Measurements from ENCODE around the gene DNAJC17. TPM values are rescaled to one million over a fixed set of nuclear protein-coding genes. Genes with fewer than 3 reads are reported as not detected.

Gene DNAJC17
- total RNA-seq, 1 donor from 2014 or later, result 14.0 TPM

- intact Hi-C loops (cut with DNase I), result no loop called here
- TF ChIP-seq POLR2AphosphoS5 (IDR thresholded peaks at IDR 0.05; ENCODE audit: insufficient read depth in 1 of 2, low read depth in 1 of 2) (peak; percentile 38 to 42), POLR2A (IDR thresholded peaks at IDR 0.05) (no peak)
- TF ChIP-seq, protein P1, sequence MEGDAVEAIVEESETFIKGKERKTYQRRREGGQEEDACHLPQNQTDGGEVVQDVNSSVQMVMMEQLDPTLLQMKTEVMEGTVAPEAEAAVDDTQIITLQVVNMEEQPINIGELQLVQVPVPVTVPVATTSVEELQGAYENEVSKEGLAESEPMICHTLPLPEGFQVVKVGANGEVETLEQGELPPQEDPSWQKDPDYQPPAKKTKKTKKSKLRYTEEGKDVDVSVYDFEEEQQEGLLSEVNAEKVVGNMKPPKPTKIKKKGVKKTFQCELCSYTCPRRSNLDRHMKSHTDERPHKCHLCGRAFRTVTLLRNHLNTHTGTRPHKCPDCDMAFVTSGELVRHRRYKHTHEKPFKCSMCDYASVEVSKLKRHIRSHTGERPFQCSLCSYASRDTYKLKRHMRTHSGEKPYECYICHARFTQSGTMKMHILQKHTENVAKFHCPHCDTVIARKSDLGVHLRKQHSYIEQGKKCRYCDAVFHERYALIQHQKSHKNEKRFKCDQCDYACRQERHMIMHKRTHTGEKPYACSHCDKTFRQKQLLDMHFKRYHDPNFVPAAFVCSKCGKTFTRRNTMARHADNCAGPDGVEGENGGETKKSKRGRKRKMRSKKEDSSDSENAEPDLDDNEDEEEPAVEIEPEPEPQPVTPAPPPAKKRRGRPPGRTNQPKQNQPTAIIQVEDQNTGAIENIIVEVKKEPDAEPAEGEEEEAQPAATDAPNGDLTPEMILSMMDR (IDR thresholded peaks at IDR 0.05), result no peak
- Histone ChIP-seq H3K27me3 (no peaks in the 10 kb centered on the region), H3K9me3 (no peaks in the 10 kb centered on the region), H3K27ac (peak overlapping the region; percentile 70), H3K4me3 (peak overlapping the region; percentile 4 to 54), H3K36me3 (no peaks in the 10 kb centered on the region), H3K4me1 (peaks cover 34% of the 10 kb centered on the region)
- DNase-seq (ENCODE audit: extremely low spot score in 2 of 2), result no peak
These were observed 38.4 kb upstream of the DNAJC17 start for GRCh38 chr15:40845511-40846284.

DNA sequence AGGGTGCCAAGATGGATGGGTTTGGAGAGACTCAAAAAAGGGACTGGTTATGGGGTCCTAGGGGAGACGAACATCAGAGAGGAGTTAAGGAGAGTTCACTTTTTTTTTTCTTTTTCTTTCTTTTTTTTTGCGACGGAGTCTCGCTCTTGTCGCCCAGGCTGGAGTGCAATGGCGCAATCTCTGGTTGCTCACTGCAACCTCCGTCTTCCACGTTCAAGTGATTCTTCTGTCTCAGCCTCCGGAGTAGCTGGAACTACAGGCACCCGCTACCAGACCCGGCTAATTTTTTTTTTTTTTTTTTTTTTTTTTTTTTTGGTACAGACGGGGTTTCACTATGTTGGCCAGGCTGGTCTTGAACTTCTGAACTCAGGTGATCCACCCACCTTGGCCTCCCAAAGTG, 37.8 kb upstream of the DNAJC17 start:
- peaks cover 34% of the 10 kb centered on the region for H3K4me1 ChIP-seq
- H3K9me3 ChIP-seq, result no peaks in the 10 kb centered on the region
- H3K27me3 ChIP-seq, result no peaks in the 10 kb centered on the region
- H3K27ac ChIP-seq, result peak overlapping the region; percentile 70
- H3K36me3 ChIP-seq, result no peaks in the 10 kb centered on the region
- intact Hi-C loops (cut with DNase I), result no loop called here
- peak overlapping the region; percentile 54 to 66 for H3K4me3 ChIP-seq
- no peak for DNase-seq (ENCODE audit: extremely low spot score in 2 of 2)
- TF ChIP-seq POLR2AphosphoS5 (IDR thresholded peaks at IDR 0.05; ENCODE audit: insufficient read depth in 1 of 2, low read depth in 1 of 2), result no peak
- no peak for TF ChIP-seq POLR2A (IDR thresholded peaks at IDR 0.05)
- TF ChIP-seq, protein P1 (IDR thresholded peaks at IDR 0.05), result no peak

GRCh38 chr15:40844696-40845030, 37.4 kb upstream of the DNAJC17 start:
- no peak for DNase-seq (ENCODE audit: extremely low spot score in 2 of 2)
- Histone ChIP-seq H3K27me3 (no peaks in the 10 kb centered on the region), H3K27ac (peak overlapping the region; percentile 70), H3K36me3 (no peaks in the 10 kb centered on the region), H3K4me1 (peaks cover 34% of the 10 kb centered on the region), H3K4me3 (peak overlapping the region; percentile 54 to 66), H3K9me3 (no peaks in the 10 kb centered on the region)
- TF ChIP-seq POLR2AphosphoS5 (IDR thresholded peaks at IDR 0.05; ENCODE audit: insufficient read depth in 1 of 2, low read depth in 1 of 2), result no peak
- TF ChIP-seq, protein P1 (IDR thresholded peaks at IDR 0.05), result no peak
- no peak for TF ChIP-seq POLR2A (IDR thresholded peaks at IDR 0.05)
- intact Hi-C loops (cut with DNase I), result no loop called here

DNA sequence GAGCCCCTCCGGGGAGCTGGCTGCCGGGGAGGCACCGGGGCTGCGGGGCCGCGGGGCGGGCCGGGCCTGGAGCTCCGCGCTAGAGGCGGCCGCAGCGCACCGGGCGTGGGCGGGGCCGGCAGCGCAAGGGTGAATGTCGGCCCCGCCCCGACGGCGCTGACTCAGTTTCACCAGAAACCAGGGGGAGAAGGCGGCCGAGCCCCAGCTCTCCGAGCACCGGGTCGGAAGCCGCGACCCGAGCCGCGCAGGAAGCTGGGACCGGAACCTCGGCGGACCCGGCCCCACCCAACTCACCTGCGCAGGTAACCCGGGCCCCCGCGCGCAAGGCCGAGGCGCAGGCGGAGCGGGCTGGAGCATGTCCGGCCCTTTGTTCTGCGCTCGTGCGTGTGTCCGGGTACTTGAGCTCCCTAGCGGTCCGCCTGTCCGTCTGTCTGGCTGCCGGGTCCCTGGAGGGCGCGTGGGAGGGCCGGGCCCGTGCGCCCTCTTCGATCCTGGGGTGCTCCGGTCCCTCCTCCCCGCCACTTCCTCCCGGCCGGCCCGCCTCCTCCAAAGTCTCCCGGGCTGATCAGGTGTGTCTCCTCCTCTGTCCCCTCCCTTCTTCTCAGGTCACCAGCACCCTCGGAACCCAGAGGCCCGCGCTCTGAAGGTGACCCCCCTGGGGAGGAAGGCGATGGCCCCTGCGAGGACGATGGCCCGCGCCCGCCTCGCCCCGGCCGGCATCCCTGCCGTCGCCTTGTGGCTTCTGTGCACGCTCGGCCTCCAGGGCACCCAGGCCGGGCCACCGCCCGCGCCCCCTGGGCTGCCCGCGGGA, 36.8 kb upstream of the DNAJC17 start, which contains the start of gene SPINT1:
SPINT1 (plus strand) TSS at position 164 of the 811 bp plus-strand sequence; CDS start at position 671, 507 bp downstream.
- Histone ChIP-seq H3K27me3 (no peaks in the 10 kb centered on the region), H3K36me3 (no peaks in the 10 kb centered on the region), H3K4me3 (peak within 1 kb of the TSS; percentile 54 to 66), H3K27ac (peak within 1 kb of the TSS; percentile 70), H3K9me3 (no peaks in the 10 kb centered on the region), H3K4me1 (peaks cover 34% of the 10 kb centered on the region)
- intact Hi-C loops (cut with DNase I), result no loop called here
- DNase-seq (ENCODE audit: extremely low spot score in 2 of 2), result no peak
- TF ChIP-seq POLR2A (IDR thresholded peaks at IDR 0.05), result no peak
- TF ChIP-seq POLR2AphosphoS5 (IDR thresholded peaks at IDR 0.05; ENCODE audit: insufficient read depth in 1 of 2, low read depth in 1 of 2), result peak in 1 of 2 donors; percentile 60
- TF ChIP-seq, protein P1 (IDR thresholded peaks at IDR 0.05), result no peak
